Measurements from ENCODE around the gene P2RX7.
A peak's percentile ranks its signal among the peaks of the same experiment; 100 is the strongest.
"Not testable (repeated sequence)": the region's sequence is repeated elsewhere in the genome, so short reads cannot be mapped to it uniquely, and the experiment has no call there.

The P2RX7 gene

DNA sequence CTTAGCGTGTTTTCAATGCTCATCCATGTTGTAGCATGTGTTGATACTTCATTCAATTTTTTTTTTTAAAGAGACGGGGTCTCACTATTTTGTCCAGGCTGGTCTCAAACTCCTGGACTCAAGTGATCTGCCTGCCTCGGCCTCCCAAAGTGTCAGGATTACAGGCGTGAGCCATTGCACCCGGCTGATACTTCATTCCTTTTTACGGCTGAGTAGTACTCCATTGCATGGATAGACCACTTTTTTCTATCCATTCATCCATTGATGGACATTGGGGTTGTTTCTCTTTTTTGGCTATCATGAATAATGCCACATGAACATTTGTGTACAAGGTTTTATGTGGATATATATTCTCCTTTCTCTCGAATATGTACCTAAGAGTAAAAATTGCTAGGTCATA lies 1.2 kb downstream of the P2RX7 start:
- no peak for DNase-seq (ENCODE audit: low read depth in 1 of 2, low spot score in 1 of 2)

DNA sequence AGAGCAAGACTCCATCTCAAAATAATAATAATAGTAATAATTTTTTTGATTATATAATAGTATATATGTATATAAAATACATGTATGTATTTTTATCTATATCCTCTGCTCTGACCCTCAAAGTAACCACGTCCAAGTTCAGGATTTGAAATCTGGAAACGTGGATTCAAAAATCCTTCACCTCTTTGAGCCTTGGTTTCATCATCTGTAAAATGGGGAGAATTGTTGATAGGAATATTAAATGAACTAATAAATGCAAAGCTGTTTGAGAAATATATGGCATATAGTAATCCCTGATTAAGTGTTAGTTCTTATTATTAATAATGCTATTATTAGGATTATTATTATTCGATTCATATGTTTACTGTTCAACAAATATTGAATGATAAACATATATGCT lies 2.6 kb downstream of the P2RX7 start:
- DNase-seq (ENCODE audit: low read depth in 1 of 2, low spot score in 1 of 2) = no peak

DNA sequence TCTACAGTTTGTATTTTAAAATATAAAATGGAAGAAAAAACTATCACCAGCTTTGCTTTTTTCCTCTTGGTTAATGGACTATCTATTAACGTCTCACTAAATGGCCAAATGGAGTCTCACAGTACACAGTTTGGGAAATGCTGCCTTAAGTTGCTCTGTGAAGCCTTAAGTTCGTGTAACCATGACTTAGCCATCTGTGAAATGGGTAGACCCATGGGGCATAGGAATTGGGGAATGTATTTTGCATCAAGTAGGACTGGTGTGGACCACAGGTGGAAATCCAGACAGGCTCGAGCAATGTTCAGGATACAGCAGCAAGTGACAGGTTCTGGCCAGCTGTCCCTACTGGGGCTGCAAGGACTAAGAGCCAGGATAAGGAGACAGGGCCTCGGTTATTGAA lies 4.8 kb downstream of the P2RX7 start:
- DNase-seq (ENCODE audit: low read depth in 1 of 2, low spot score in 1 of 2) = no peak

- DNase-seq (ENCODE audit: low read depth in 1 of 2, low spot score in 1 of 2) = no peak
These were observed 5.6 kb downstream of the P2RX7 start for GRCh38 chr12:121138284-121138683.

DNA sequence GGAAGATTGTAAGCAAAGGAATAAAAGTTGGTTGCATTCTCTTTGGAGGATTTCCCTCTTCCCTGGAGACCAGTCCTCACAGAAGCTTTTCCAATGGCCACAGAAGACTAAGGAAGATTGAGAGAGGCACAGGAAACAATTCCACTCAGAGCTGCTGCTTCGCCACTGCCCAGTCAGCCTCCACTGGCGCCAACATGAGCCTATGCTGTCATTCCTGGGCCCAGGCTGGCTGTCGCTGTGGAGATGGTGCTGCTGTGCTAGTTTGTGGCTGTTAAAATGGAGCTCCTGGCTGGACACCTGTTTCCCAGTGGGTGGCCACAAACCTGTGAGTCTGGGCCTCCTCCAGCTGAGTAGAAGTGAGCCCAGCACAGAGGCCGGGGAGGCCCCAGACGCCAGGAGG lies 6.6 kb downstream of the P2RX7 start:
- DNase-seq (ENCODE audit: low read depth in 1 of 2, low spot score in 1 of 2) = no peak

- DNase-seq (ENCODE audit: low read depth in 1 of 2, low spot score in 1 of 2) = no peak
These were observed 9.7 kb downstream of the P2RX7 start for GRCh38 chr12:121142171-121142950.

DNA sequence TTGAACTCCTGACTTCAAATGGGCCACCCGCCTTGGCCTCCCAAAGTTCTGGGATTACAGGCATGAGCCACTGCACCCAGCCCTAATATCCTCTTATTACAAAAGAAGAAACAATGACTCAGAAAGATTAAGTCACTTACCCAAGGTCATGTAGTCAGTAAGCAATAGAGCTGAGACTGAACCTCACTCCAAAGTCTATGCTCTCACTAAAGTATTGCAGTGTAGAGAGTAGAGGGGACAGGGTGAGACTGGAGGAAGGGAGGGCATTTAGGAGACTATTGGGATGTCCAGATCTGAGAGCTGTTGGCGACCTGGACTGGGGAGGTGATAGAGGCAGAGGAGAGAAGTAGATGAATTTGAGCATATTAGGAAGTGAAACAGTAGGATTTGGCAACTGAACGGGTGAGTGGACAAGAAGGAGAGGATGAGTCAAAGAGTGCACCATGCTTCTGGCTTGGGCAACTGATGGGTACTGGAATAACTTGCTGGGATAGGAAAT lies 11.8 kb downstream of the P2RX7 start:
- DNase-seq (ENCODE audit: low read depth in 1 of 2, low spot score in 1 of 2) = no peak

GRCh38 chr12:121145221-121145620 lies 12.5 kb downstream of the P2RX7 start:
- peak in 1 of 2 donors; percentile 19 for DNase-seq (ENCODE audit: low read depth in 1 of 2, low spot score in 1 of 2)

DNA sequence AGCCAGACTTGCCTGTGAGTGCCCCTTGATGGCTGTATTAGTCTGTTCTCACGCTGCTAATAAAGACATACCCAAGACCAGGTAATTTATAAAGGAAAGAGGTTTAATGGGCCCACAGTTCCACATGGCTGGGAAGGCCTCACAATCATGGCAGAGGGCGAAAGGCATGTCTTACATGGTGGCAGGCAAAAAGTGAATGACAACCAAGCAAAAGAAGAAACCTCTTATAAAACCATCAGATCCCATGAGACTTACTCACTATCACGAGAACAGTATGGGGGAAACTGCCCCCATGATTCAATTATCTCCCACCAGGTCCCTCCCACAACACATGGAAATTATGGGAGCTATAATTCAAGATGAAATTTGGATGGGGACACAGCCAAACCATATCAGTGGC lies 16.6 kb downstream of the P2RX7 start:
- not testable (repeated sequence) for DNase-seq (ENCODE audit: low read depth in 1 of 2, low spot score in 1 of 2)

GRCh38 chr12:121154793-121155375 lies 22.2 kb downstream of the P2RX7 start:
- DNase-seq (ENCODE audit: low read depth in 1 of 2, low spot score in 1 of 2) = no peak

DNA sequence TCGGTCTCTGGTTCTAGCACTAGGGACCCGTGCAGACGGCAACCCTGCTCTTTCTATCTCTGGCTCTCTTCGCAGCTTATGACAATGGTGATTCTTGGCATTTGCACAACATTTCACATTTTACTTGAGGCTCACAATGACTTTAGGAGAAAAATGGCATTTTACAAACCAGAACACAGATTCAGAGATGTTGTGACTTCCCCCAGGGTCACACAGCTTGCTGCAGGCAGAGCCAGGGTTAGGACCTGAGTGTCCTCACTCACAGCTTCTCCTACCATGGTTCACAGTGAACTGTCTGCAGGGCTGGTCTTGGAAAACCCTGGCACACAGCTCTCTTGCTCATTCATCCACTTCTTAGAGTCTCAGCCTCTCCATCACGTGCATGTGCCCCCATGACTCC lies 23.7 kb downstream of the P2RX7 start:
- DNase-seq (ENCODE audit: low read depth in 1 of 2, low spot score in 1 of 2) = no peak

DNA sequence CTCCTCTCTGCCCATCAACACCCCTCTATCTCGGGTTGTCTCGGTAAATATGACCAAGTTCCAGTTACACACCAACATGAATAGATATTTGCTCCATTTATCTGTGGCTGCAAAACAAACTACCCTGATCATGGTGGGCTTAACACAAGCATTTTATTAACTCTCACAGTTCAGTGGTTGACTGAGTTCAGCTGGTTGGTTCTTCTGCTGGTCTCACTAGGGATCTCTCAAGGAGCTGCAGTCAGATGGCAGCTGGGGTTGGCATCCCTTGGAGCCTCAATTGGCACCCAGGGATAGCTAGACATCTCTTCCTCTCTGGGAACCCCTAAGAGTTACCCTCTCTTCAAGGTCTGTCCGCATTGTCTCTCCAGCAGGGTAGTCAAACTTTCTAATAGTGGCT lies 25.4 kb downstream of the P2RX7 start:
- no peak for DNase-seq (ENCODE audit: low read depth in 1 of 2, low spot score in 1 of 2)

- not testable (repeated sequence) for DNase-seq (ENCODE audit: low read depth in 1 of 2, low spot score in 1 of 2)
These were observed 26.2 kb downstream of the P2RX7 start for GRCh38 chr12:121158728-121159351.

DNA sequence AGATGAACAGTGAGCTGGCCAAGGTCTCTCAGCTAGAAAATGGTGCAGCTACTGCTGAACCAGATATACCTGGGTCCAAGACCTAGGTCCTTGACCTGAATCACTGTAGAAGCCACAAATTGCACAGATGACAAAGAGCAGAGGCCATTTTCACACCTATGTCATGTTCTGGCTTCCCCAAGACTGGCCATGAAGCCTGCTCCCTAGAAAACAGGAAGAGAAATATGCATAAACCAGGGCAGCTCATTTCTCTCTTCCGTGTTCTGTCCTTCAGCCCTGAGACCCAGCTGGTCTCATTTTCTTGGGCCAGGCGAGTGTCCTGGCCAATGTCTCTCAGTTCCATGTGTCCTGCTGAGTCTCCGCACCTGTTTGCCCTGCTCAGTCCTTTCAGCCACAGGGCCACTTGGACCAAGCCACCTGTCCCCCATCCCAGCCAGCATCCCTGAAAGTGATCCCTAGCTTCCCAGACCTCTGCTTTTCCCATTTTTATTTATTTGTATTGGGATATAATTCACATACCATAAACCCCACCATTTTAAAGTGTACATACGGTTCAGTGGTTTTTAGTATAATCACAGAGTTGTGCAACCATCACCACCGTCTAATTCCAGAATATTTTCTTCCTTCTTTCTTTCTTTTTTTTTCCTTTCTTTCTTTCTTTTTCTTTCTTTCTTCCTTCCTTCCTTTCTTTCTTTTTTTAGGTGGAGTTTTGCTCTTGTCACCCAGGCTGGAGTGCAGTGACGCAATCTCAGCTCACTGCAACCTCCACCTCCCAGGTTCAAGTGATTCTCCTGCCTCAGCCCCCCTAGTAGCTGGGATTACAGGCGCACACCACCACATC lies 27.0 kb downstream of the P2RX7 start:
- no peak for DNase-seq (ENCODE audit: low read depth in 1 of 2, low spot score in 1 of 2)

DNA sequence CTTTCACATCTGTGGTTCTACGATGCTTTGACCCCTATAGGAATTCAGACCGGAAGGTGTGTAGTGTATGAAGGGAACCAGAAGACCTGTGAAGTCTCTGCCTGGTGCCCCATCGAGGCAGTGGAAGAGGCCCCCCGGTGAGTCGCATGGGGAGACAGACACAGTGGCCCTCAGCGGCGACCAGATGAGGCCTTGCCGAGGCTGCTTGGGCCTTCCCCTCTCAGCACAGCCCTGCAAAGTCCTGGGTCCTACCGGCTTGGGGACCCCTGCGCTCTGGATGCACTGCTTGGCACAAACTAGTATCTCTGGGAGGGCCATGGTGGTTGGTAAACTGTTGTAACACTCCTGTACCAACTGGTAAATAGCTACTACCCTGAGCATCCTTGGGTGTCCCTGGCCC lies 29.7 kb downstream of the P2RX7 start:
- no peak for DNase-seq (ENCODE audit: low read depth in 1 of 2, low spot score in 1 of 2)

GRCh38 chr12:121162985-121163384 lies 30.3 kb downstream of the P2RX7 start:
- no peak for DNase-seq (ENCODE audit: low read depth in 1 of 2, low spot score in 1 of 2)

DNA sequence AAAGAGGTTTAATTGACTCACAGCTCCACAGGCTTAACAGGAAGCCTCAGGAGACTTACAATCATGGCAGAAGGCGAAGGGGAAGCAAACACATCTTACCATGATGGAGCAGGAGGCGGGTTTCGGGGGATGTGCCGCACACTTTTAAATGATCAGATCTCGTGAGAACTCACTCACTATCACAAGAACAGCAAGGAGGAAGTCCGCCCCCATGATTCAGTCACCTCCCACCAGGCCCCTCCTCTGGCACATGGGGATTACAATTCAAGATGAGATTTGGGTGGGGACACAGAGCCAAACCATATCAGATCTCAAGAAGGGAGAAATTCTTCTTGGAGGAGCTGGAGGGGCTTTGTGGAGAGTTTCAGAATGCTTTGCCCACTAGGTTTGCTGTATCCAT lies 32.2 kb downstream of the P2RX7 start:
- not testable (repeated sequence) for DNase-seq (ENCODE audit: low read depth in 1 of 2, low spot score in 1 of 2)

GRCh38 chr12:121165316-121165715 lies 32.6 kb downstream of the P2RX7 start:
- DNase-seq (ENCODE audit: low read depth in 1 of 2, low spot score in 1 of 2) = no peak

GRCh38 chr12:121166356-121166755 lies 33.7 kb downstream of the P2RX7 start:
- no peak for DNase-seq (ENCODE audit: low read depth in 1 of 2, low spot score in 1 of 2)

- no peak for DNase-seq (ENCODE audit: low read depth in 1 of 2, low spot score in 1 of 2)
These were observed 34.6 kb downstream of the P2RX7 start for GRCh38 chr12:121167232-121167820.

- no peak for DNase-seq (ENCODE audit: low read depth in 1 of 2, low spot score in 1 of 2)
These were observed 35.3 kb downstream of the P2RX7 start for GRCh38 chr12:121167951-121168350.

All from activated CD4-positive, alpha-beta T cell treated with anti-CD3 and anti-CD28 coated beads, Interleukin-2, amount 50 U/mL, for 24 hours (primary cell).